Thyroid gland (tissue), 4 donors: Measurements from ENCODE around the gene SUPT20H. TPM values are rescaled to one million over a fixed set of nuclear protein-coding genes. Genes with fewer than 3 reads are reported as not detected.

Experiments
- DNase-seq, 2 donors: peaks; one replicate each; pipeline ENCODE4 v3.0.0-alpha.2; 2019
- H3K27ac ChIP-seq, 3 donors: fragments of 200-600 bp; sonication (generic); 1 replicate in 2 of 3; 2 replicates in 1 of 3; pipeline ENCODE4 v1.5.1; 2016 to 2019; ENCODE audit warnings: mild to moderate bottlenecking in 1 of 3, moderate library complexity in 1 of 3
- H3K27me3 ChIP-seq: fragments of 200-600 bp; sonication (generic); one replicate; pipeline ENCODE4 v1.5.1; 2019
- H3K36me3 ChIP-seq, 2 donors: fragments of 200-600 bp; sonication (generic); one replicate each; pipeline ENCODE4 v1.5.1; 2016 to 2019
- H3K4me1 ChIP-seq, 2 donors: fragments of 200-600 bp; sonication (generic); one replicate each; pipeline ENCODE4 v1.5.1; 2017 to 2019
- H3K4me3 ChIP-seq, 3 donors: fragments of 200-600 bp; sonication (generic); replicated peaks in 1 of 3; 1 replicate in 2 of 3; 2 replicates in 1 of 3; pipeline ENCODE4 v1.5.1; 2016; ENCODE audit warnings: mild to moderate bottlenecking in 1 of 3
- H3K9me3 ChIP-seq: fragments of 200-600 bp; sonication (generic); one replicate; pipeline ENCODE4 v1.5.1; 2017
- CTCF ChIP-seq, 6 experiments: fragments of 200-600 bp in 3 of 6; fragments of 450-650 bp in 3 of 6; sonication (generic) in 3 of 6; IDR thresholded peaks; one replicate each; pipeline ENCODE4 v1.5.1; 2016 to 2019; ENCODE audit warnings: antibody characterized with exemption in 6 of 6, mild to moderate bottlenecking in 2 of 6, inconsistent platforms in 1 of 6, moderate library complexity in 1 of 6
- POLR2A ChIP-seq, 2 donors: fragments of 450-650 bp; IDR thresholded peaks; one replicate each; pipeline ENCODE4 v1.6.1; 2017; ENCODE audit warnings: antibody characterized with exemption in 2 of 2, mild to moderate bottlenecking in 2 of 2, moderate library complexity in 1 of 2
- WGBS, 2 donors: methylation state at CpG; one replicate each; pipeline ENCODE4 v1.1.5; 2017; 5-methylcytosine and 5-hydroxymethylcytosine counted together
- intact Hi-C: fragments of 100-400 bp; cut with DNase I; formaldehyde crosslinking; loops from one replicate; pipeline ENCODE4 v1.15.1; 2023
- total RNA-seq, 4 donors: library from RNA; depleted of rRNA; stranded (reverse); fragments of >200 nt; gene quantifications; one replicate each; pipeline ENCODE4 v1.2.3, GENCODE V29; 2016

SUPT20H gene
- total RNA-seq, 4 donors from 2014 or later: 59.5 to 85.6 (median 72.9) TPM

DNA sequence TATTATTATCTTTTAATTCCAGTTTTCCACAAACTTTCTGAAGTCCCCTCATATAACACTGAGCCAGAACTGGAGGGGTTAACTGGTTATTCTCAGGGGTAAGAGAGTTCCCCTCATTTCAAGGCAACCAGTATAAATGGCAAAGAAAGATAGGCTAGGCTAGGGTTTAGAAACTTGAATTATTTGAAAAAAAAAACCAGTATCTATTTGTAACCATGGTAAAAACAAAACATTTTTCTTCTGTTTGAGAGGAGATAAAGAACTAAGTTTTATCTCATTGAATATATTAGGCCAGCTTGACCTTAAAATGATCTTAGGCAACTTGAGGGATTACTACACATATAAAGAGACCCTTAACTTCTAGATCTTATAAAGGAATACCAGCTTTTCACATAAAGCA lies 19.6 kb downstream of the SUPT20H start:
- H3K9me3 ChIP-seq: no peaks in the 10 kb centered on the region
- intact Hi-C loops: no loop called here
- TF ChIP-seq CTCF (IDR thresholded peaks at IDR 0.05): no peak
- TF ChIP-seq POLR2A (IDR thresholded peaks at IDR 0.05): no peak
- H3K4me1 ChIP-seq: no peaks in the 10 kb centered on the region
- no peak overlapping the region for H3K4me3 ChIP-seq
- no peak overlapping the region for H3K27ac ChIP-seq
- no peak for DNase-seq
- H3K36me3 ChIP-seq: peaks cover 49 to 75% of the 10 kb centered on the region in 2 donors
- H3K27me3 ChIP-seq: no peaks in the 10 kb centered on the region

DNA sequence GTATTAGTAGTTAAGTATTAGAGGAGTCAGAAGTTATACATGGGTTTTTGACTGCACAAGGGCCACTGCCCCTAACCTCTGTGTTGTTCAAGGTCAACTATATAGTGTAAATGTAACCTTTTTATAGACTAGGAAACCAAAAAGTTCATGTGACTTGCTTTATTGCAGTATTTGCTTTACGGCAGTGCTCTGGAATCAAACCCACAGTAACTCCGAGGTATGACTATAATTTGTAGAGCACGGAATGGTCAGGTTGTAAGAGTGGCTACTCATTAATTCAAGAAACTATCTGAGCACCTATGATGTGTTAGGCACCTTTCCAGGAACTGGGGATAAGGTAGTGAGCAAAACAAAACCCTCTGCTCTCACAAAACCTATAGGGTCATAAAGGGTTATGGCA lies 22.2 kb downstream of the SUPT20H start:
- TF ChIP-seq CTCF (IDR thresholded peaks at IDR 0.05) (no peak), POLR2A (IDR thresholded peaks at IDR 0.05) (no peak)
- Histone ChIP-seq H3K4me1 (no peaks in the 10 kb centered on the region), H3K36me3 (peaks cover 36 to 77% of the 10 kb centered on the region in 2 donors), H3K27ac (no peak overlapping the region), H3K9me3 (no peaks in the 10 kb centered on the region), H3K4me3 (no peak overlapping the region), H3K27me3 (no peaks in the 10 kb centered on the region)
- 94 to 98% methylated on average over 3 of the region's 3 CpGs for WGBS, 2 donors
- no peak for DNase-seq
- intact Hi-C loops: no loop called here

- Histone ChIP-seq H3K27ac (no peak overlapping the region), H3K9me3 (no peaks in the 10 kb centered on the region), H3K27me3 (no peaks in the 10 kb centered on the region), H3K36me3 (peaks cover 17 to 52% of the 10 kb centered on the region in 2 donors), H3K4me3 (no peak overlapping the region), H3K4me1 (no peaks in the 10 kb centered on the region)
- intact Hi-C loops: no loop called here
- TF ChIP-seq POLR2A (IDR thresholded peaks at IDR 0.05) (no peak), CTCF (IDR thresholded peaks at IDR 0.05) (no peak)
- no peak for DNase-seq
- 95 to 96% methylated on average over 4 of the region's 4 CpGs for WGBS, 2 donors
These were observed 29.9 kb downstream of the SUPT20H start for GRCh38 chr13:37029617-37030016.

GRCh38 chr13:37027639-37028038 lies 31.8 kb downstream of the SUPT20H start:
- H3K4me3 ChIP-seq: no peak overlapping the region
- H3K4me1 ChIP-seq: no peaks in the 10 kb centered on the region
- WGBS, 2 donors: 89 to 91% methylated on average over 2 of the region's 2 CpGs
- no peak overlapping the region for H3K27ac ChIP-seq
- intact Hi-C loops: no loop called here
- no peaks in the 10 kb centered on the region for H3K9me3 ChIP-seq
- H3K36me3 ChIP-seq: peaks cover 26 to 53% of the 10 kb centered on the region in 2 donors
- DNase-seq: no peak
- no peak for TF ChIP-seq POLR2A (IDR thresholded peaks at IDR 0.05)
- no peak for TF ChIP-seq CTCF (IDR thresholded peaks at IDR 0.05)
- no peaks in the 10 kb centered on the region for H3K27me3 ChIP-seq

DNA sequence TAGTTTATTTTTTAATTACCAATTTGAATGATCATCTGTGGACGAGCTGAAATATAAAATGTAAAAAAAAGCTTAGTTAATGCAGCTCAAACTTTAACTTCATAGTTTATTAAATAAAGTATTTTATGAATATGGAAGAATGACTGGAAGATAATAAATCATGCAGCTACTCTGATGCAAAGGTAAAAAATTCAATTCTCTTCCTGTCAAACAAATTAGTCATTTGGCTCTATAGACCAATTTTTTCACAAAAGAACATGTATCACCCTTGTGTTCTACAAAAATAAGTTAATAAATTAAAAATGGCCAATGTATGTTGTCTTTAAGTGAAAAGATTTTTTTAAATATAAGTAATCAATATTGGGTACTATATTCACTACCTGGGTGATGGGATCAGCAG lies 32.7 kb downstream of the SUPT20H start:
- intact Hi-C loops: no loop called here
- H3K9me3 ChIP-seq: no peaks in the 10 kb centered on the region
- H3K4me1 ChIP-seq: no peaks in the 10 kb centered on the region
- no peak for TF ChIP-seq POLR2A (IDR thresholded peaks at IDR 0.05)
- TF ChIP-seq CTCF (IDR thresholded peaks at IDR 0.05): no peak
- H3K4me3 ChIP-seq: no peak overlapping the region
- no peak overlapping the region for H3K27ac ChIP-seq
- DNase-seq: no peak
- WGBS, 2 donors: 94 to 96% methylated on average over 1 of the region's 1 CpG
- H3K36me3 ChIP-seq: peaks cover 27 to 51% of the 10 kb centered on the region in 2 donors
- no peaks in the 10 kb centered on the region for H3K27me3 ChIP-seq
